SH-SY5Y (cell line): ENCODE data around the gene CD38.

Source experiments
- GATA2 ChIP-seq: IDR thresholded peaks from 2 replicates; pipeline ENCODE4 v1.6.1; 2011; ENCODE audit warnings: mild to moderate bottlenecking, low read depth, low read length
- GATA3 ChIP-seq: IDR thresholded peaks from 2 replicates; pipeline ENCODE4 v1.6.1; 2011; ENCODE audit warnings: low read depth, mild to moderate bottlenecking, low read length, moderate library complexity

DNA sequence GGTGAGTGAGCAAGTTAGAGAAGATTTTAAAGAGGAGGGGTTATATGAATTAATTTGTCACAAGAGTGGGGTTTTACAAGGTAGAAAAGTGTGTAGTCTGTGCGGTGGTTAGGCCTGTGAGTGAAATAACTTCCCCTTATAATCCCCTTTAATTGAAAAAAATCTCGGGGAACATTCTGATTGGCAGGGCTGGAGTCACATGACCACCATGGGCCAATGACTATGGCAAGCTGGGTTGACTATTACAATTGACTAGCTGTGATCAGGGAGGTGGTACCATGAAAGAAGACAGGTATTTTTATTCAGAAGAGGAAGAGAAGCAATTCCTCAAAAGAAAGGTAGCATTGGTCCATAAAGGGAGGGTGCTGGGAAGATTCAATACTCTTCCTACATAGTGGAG, 27.0 kb upstream of the CD38 start:
- TF ChIP-seq GATA2 = no peak
- TF ChIP-seq GATA3 = no peak
